Measurements from ENCODE around the gene HEYL.

HEYL gene

GRCh38 chr1:39632682-39633417 lies 6.6 kb downstream of the HEYL start:
- no peak for DNase-seq (ENCODE audit: low read depth)
- TF ChIP-seq MYC (IDR thresholded peaks at IDR 0.05; ENCODE audit: low read depth, low read length) (no peak), MAX (IDR thresholded peaks at IDR 0.05; ENCODE audit: low read depth, low read length) (no peak), POLR2A (IDR thresholded peaks at IDR 0.05; ENCODE audit: extremely low read depth, insufficient read length) (no peak)
- TF ChIP-seq, protein P1, sequence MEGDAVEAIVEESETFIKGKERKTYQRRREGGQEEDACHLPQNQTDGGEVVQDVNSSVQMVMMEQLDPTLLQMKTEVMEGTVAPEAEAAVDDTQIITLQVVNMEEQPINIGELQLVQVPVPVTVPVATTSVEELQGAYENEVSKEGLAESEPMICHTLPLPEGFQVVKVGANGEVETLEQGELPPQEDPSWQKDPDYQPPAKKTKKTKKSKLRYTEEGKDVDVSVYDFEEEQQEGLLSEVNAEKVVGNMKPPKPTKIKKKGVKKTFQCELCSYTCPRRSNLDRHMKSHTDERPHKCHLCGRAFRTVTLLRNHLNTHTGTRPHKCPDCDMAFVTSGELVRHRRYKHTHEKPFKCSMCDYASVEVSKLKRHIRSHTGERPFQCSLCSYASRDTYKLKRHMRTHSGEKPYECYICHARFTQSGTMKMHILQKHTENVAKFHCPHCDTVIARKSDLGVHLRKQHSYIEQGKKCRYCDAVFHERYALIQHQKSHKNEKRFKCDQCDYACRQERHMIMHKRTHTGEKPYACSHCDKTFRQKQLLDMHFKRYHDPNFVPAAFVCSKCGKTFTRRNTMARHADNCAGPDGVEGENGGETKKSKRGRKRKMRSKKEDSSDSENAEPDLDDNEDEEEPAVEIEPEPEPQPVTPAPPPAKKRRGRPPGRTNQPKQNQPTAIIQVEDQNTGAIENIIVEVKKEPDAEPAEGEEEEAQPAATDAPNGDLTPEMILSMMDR (IDR thresholded peaks at IDR 0.05; ENCODE audit: low read depth, low read length): no peak
- no peak overlapping the region for H3K4me3 ChIP-seq (ENCODE audit: low read depth, low read length)

- no peak for DNase-seq (ENCODE audit: low read depth)
- H3K4me3 ChIP-seq (ENCODE audit: low read depth, low read length): no peak overlapping the region
- TF ChIP-seq MAX (IDR thresholded peaks at IDR 0.05; ENCODE audit: low read depth, low read length) (no peak), MYC (IDR thresholded peaks at IDR 0.05; ENCODE audit: low read depth, low read length) (no peak), POLR2A (IDR thresholded peaks at IDR 0.05; ENCODE audit: extremely low read depth, insufficient read length) (no peak)
- TF ChIP-seq, protein P1 (IDR thresholded peaks at IDR 0.05; ENCODE audit: low read depth, low read length): no peak
Measured at GRCh38 chr1:39632323-39632681, 7.1 kb downstream of the HEYL start.

GRCh38 chr1:39631361-39632322 lies 7.8 kb downstream of the HEYL start:
- no peak for DNase-seq (ENCODE audit: low read depth)
- no peak overlapping the region for H3K4me3 ChIP-seq (ENCODE audit: low read depth, low read length)
- no peak for TF ChIP-seq MAX (IDR thresholded peaks at IDR 0.05; ENCODE audit: low read depth, low read length)
- TF ChIP-seq MYC (IDR thresholded peaks at IDR 0.05; ENCODE audit: low read depth, low read length): no peak
- TF ChIP-seq, protein P1 (IDR thresholded peaks at IDR 0.05; ENCODE audit: low read depth, low read length): no peak

- H3K4me3 ChIP-seq (ENCODE audit: low read depth, low read length): no peak overlapping the region
- DNase-seq (ENCODE audit: low read depth): no peak
- TF ChIP-seq, protein P1 (IDR thresholded peaks at IDR 0.05; ENCODE audit: low read depth, low read length): no peak
- TF ChIP-seq POLR2A (IDR thresholded peaks at IDR 0.05; ENCODE audit: extremely low read depth, insufficient read length) (no peak), MYC (IDR thresholded peaks at IDR 0.05; ENCODE audit: low read depth, low read length) (no peak), MAX (IDR thresholded peaks at IDR 0.05; ENCODE audit: low read depth, low read length) (no peak)
Measured at GRCh38 chr1:39628807-39629350, 10.6 kb downstream of the HEYL start.

- no peak overlapping the region for H3K4me3 ChIP-seq (ENCODE audit: low read depth, low read length)
- TF ChIP-seq MYC (IDR thresholded peaks at IDR 0.05; ENCODE audit: low read depth, low read length) (no peak), POLR2A (IDR thresholded peaks at IDR 0.05; ENCODE audit: extremely low read depth, insufficient read length) (no peak), MAX (IDR thresholded peaks at IDR 0.05; ENCODE audit: low read depth, low read length) (no peak)
- TF ChIP-seq, protein P1 (IDR thresholded peaks at IDR 0.05; ENCODE audit: low read depth, low read length): no peak
- DNase-seq (ENCODE audit: low read depth): no peak
Measured at GRCh38 chr1:39626646-39627045, 12.8 kb downstream of the HEYL start.

All from NB4 (cell line).